RWPE2 (cell line): ENCODE results near the gene SLFN12.
"Not testable (repeated sequence)": the region's sequence is repeated elsewhere in the genome, so short reads cannot be mapped to it uniquely, and the experiment has no call there.

Source experiments
- ATAC-seq: fragments of 200-7000 bp; cut with Tn5 transposase; 3 replicates; pipeline ENCODE4 v1.9.1; 2021; ENCODE audit warnings: low read depth
- DNase-seq: peaks from one replicate; pipeline ENCODE4 v3.0.0-alpha.2; 2020; ENCODE audit warnings: low spot score
- H3K27ac ChIP-seq: fragments of 450-650 bp; 2 replicates; pipeline ENCODE4 v1.5.1; 2017; ENCODE audit warnings: mild to moderate bottlenecking; ENCODE audit not compliant: poor library complexity, severe bottlenecking
- H3K27me3 ChIP-seq: fragments of 250-450 bp; sonication (Bioruptor Pico); 2 replicates; pipeline ENCODE4 v1.5.1; 2021; ENCODE audit warnings: mild to moderate bottlenecking, moderate library complexity; ENCODE audit not compliant: insufficient read depth, poor library complexity, severe bottlenecking
- H3K36me3 ChIP-seq: fragments of 250-450 bp; sonication (Bioruptor Pico); 2 replicates; pipeline ENCODE4 v1.5.1; 2020; ENCODE audit warnings: low read depth, mild to moderate bottlenecking, moderate library complexity
- H3K4me1 ChIP-seq: fragments of 250-450 bp; sonication (Bioruptor Pico); 2 replicates; pipeline ENCODE4 v1.5.1; 2021; ENCODE audit warnings: mild to moderate bottlenecking, moderate library complexity; ENCODE audit not compliant: insufficient read depth, poor library complexity, severe bottlenecking
- H3K4me3 ChIP-seq: fragments of 250-450 bp; sonication (Bioruptor Pico); 2 replicates; pipeline ENCODE4 v1.5.1; 2021; ENCODE audit warnings: mild to moderate bottlenecking, moderate library complexity; ENCODE audit not compliant: severe bottlenecking
- H3K9me3 ChIP-seq: fragments of 250-450 bp; sonication (Bioruptor Pico); 2 replicates; pipeline ENCODE4 v1.5.1; 2021; ENCODE audit warnings: mild to moderate bottlenecking, moderate library complexity; ENCODE audit not compliant: severe bottlenecking
- TF ChIP-seq, protein P1 (sequence below): fragments of 450-650 bp; IDR thresholded peaks from one replicate; pipeline ENCODE4 v1.5.1; 2017; ENCODE audit warnings: mild to moderate bottlenecking, moderate library complexity; ENCODE audit not compliant: poor library complexity, severe bottlenecking

The SLFN12 gene

DNA sequence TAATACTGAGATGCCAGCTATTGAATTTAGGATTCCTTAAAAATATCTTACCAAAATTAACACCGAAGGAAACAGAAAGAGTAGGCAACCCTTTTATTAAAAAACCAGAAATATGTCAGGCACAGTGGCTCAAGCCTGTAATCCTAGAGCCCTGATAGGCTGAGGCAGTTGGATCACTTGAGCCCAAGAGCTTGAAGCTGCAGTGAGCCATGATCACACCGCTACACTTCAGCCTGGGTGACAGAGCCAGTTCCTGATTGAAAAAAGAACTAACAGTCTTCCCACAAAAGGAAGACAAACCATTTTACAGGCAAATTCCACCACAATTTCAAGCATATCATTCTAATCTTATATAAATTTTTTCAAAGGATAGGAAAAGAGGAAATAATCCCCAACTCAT lies 15.6 kb downstream of the SLFN12 start:
- no peak for ATAC-seq
- peaks cover 38% of the 10 kb centered on the region for H3K27me3 ChIP-seq
- DNase-seq, result no peak
- TF ChIP-seq, protein P1, sequence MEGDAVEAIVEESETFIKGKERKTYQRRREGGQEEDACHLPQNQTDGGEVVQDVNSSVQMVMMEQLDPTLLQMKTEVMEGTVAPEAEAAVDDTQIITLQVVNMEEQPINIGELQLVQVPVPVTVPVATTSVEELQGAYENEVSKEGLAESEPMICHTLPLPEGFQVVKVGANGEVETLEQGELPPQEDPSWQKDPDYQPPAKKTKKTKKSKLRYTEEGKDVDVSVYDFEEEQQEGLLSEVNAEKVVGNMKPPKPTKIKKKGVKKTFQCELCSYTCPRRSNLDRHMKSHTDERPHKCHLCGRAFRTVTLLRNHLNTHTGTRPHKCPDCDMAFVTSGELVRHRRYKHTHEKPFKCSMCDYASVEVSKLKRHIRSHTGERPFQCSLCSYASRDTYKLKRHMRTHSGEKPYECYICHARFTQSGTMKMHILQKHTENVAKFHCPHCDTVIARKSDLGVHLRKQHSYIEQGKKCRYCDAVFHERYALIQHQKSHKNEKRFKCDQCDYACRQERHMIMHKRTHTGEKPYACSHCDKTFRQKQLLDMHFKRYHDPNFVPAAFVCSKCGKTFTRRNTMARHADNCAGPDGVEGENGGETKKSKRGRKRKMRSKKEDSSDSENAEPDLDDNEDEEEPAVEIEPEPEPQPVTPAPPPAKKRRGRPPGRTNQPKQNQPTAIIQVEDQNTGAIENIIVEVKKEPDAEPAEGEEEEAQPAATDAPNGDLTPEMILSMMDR, result no peak
- no peaks in the 10 kb centered on the region for H3K9me3 ChIP-seq
- H3K36me3 ChIP-seq, result no peaks in the 10 kb centered on the region
- no peaks in the 10 kb centered on the region for H3K4me1 ChIP-seq
- no peak overlapping the region for H3K4me3 ChIP-seq
- no peak overlapping the region for H3K27ac ChIP-seq

DNA sequence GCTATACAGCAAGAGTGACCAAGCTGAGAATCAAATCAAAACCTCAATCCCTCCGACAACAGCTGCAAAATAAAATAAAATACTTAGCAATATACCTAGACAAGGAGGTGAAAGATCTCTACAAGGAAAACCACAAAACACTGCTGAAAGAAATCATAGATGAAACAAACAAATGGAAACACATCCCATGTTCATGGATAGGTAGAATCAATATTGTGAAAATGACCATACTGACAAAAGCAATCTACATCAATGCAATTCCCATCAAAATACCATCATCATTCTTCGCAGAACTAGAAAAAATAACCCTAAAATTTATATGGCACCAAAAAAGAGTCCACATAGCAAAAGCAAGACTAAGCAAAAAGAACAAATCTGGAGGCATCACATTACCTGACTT lies 17.6 kb downstream of the SLFN12 start:
- H3K27ac ChIP-seq, ATAC-seq, H3K9me3 ChIP-seq, H3K36me3 ChIP-seq, DNase-seq, H3K4me3 ChIP-seq, H3K4me1 ChIP-seq: not testable (repeated sequence)
- peaks cover 40% of the 10 kb centered on the region for H3K27me3 ChIP-seq

DNA sequence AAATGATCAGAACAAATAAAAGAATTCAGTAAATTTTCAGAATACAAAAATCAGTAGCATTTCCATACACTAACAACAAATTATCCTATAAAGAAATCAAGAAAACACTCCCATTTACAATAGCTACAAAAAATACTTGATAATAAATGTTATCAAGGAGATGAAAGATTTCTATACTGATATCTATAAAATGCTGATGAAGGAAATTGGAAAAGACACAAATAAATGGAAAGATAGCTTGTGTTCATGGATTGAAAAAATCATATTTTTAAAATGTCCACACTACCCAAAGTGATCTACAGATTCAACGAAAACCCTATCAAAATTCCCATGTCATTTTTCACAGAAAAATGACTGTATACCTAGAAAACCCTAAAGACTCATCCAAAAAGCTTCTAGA lies 18.1 kb downstream of the SLFN12 start:
- Histone ChIP-seq H3K27ac (no peak overlapping the region), H3K4me3 (no peak overlapping the region), H3K27me3 (peaks cover 39% of the 10 kb centered on the region), H3K4me1 (no peaks in the 10 kb centered on the region), H3K36me3 (no peaks in the 10 kb centered on the region), H3K9me3 (no peaks in the 10 kb centered on the region)
- DNase-seq (no peak), ATAC-seq (no peak)
- TF ChIP-seq, protein P1, result no peak

DNA sequence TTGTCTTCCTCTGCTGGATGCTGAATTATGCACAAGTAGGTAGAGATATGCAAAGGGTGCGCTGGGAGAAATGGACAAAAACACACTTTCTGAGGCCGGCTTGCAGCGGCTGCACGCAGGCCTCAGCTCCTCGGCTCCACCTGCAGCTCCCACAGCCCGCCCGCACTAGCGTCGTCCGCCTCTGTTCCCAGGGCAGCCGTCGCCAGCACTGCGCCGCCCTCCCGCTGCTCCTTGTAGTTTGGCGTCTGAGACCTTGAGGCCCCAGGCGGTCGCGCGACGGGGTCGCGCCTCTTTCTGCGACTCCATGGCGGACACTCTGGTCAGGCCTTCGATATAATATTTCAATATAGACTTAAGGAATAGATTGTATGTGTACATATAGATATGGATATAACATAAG lies 24.8 kb downstream of the SLFN12 start:
- DNase-seq, result no peak
- Histone ChIP-seq H3K27ac (no peak overlapping the region), H3K36me3 (no peaks in the 10 kb centered on the region), H3K9me3 (no peaks in the 10 kb centered on the region), H3K4me1 (no peaks in the 10 kb centered on the region), H3K27me3 (peaks cover 43% of the 10 kb centered on the region), H3K4me3 (no peak overlapping the region)
- ATAC-seq, result no peak
- TF ChIP-seq, protein P1, result no peak

DNA sequence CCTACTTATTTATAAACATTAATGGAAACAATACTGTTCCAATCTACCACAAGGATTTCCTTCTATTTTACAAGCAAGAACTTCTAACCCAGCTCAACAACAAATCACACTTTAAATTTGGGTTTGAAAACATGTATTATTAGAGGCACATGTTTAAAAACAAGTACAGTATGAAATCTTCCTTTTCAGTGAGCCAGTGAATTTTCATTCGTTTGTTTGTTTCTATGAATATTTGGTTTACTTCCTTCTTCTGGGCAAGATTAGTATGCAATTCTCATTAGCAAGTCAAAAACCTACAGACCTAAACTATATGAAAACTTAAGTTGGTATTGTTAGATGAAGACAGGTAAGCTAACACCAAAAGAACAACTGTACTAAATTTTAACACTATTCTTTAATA lies 25.7 kb downstream of the SLFN12 start:
- TF ChIP-seq, protein P1, result no peak
- no peaks in the 10 kb centered on the region for H3K4me1 ChIP-seq
- H3K27ac ChIP-seq, result no peak overlapping the region
- H3K36me3 ChIP-seq, result no peaks in the 10 kb centered on the region
- H3K27me3 ChIP-seq, result peaks cover 33% of the 10 kb centered on the region
- DNase-seq (no peak), ATAC-seq (no peak)
- no peak overlapping the region for H3K4me3 ChIP-seq
- H3K9me3 ChIP-seq, result no peaks in the 10 kb centered on the region
